Smooth muscle cell (in vitro differentiated cells): Measurements from ENCODE around the gene DGKE. TPM values are rescaled to one million over a fixed set of nuclear protein-coding genes. Genes with fewer than 3 reads are reported as not detected.

ENCODE experiments used
- DNase-seq: peaks from one replicate; lab custom pipeline; 2025; ENCODE audit not compliant: unreplicated experiment; lab: John Stamatoyannopoulos, UW
- H2AFZ ChIP-seq: fragments of 200-600 bp; sonication (generic); 2 replicates; pipeline ENCODE4 v1.6.0; 2016; ENCODE audit warnings: antibody characterized with exemption, low read depth, mild to moderate bottlenecking
- H3F3A ChIP-seq: fragments of 200-600 bp; sonication (generic); 2 replicates; pipeline ENCODE4 v1.6.0; 2017; ENCODE audit warnings: antibody characterized with exemption, low read depth
- H3K27ac ChIP-seq: fragments of 200-600 bp; sonication (generic); 2 replicates; pipeline ENCODE4 v1.5.1; 2016; ENCODE audit warnings: low read depth, mild to moderate bottlenecking
- H3K27me3 ChIP-seq: fragments of 200-600 bp; sonication (generic); 2 replicates; pipeline ENCODE4 v1.6.1; 2016; ENCODE audit warnings: low read depth, mild to moderate bottlenecking
- H3K36me3 ChIP-seq: fragments of 200-600 bp; sonication (generic); 2 replicates; pipeline ENCODE4 v1.5.1; 2016; ENCODE audit warnings: low read depth
- H3K4me1 ChIP-seq: fragments of 200-600 bp; sonication (generic); 2 replicates; pipeline ENCODE4 v1.5.1; 2016; ENCODE audit warnings: low read depth
- H3K4me2 ChIP-seq: fragments of 200-600 bp; sonication (generic); 2 replicates; pipeline ENCODE4 v1.6.0; 2016; ENCODE audit warnings: mild to moderate bottlenecking
- H3K4me3 ChIP-seq: fragments of 200-600 bp; sonication (generic); 2 replicates; pipeline ENCODE4 v1.5.1; 2016; ENCODE audit warnings: mild to moderate bottlenecking
- H3K79me2 ChIP-seq: fragments of 200-600 bp; sonication (generic); 2 replicates; pipeline ENCODE4 v1.6.0; 2016; ENCODE audit warnings: low read depth, mild to moderate bottlenecking
- H3K9ac ChIP-seq: fragments of 200-600 bp; sonication (generic); 2 replicates; pipeline ENCODE4 v1.6.0; 2016; ENCODE audit warnings: low read depth
- H3K9me3 ChIP-seq: fragments of 200-600 bp; sonication (generic); replicated peaks from 2 replicates; pipeline ENCODE4 v1.5.1; 2016; ENCODE audit warnings: low read depth
- H4K20me1 ChIP-seq: fragments of 200-600 bp; sonication (generic); 2 replicates; pipeline ENCODE4 v1.6.0; 2016; ENCODE audit warnings: low read depth
- WGBS: methylation state at CpG from one replicate; pipeline ENCODE4 v1.1.7; 2016; ENCODE audit warnings: low lambda C conversion rate; 5-methylcytosine and 5-hydroxymethylcytosine counted together
- polyA plus RNA-seq: library from polyadenylated mRNA; unstranded; fragments of >200 nt; fragmentation: Nextera tagmentation; extraction: Ambion mirVana; gene quantifications from 2 replicates; pipeline ENCODE4 v1.2.1, GENCODE V29; 2016
- total RNA-seq: library from RNA; depleted of rRNA; stranded (reverse); fragments of >200 nt; gene quantifications from 2 replicates; pipeline ENCODE4 v1.2.3, GENCODE V29; 2014
- TF ChIP-seq, protein P1 (sequence below): fragments of 200-600 bp; sonication (generic); IDR thresholded peaks from 2 replicates; pipeline ENCODE4 v1.5.1; 2017; ENCODE audit warnings: borderline replicate concordance, mild to moderate bottlenecking, antibody characterized with exemption; ENCODE audit not compliant: insufficient read depth, poor library complexity, severe bottlenecking

Gene DGKE
- total and polyA plus RNA-seq, 2 experiments from 2014 or later = 1.2 to 5.9 TPM

DNA sequence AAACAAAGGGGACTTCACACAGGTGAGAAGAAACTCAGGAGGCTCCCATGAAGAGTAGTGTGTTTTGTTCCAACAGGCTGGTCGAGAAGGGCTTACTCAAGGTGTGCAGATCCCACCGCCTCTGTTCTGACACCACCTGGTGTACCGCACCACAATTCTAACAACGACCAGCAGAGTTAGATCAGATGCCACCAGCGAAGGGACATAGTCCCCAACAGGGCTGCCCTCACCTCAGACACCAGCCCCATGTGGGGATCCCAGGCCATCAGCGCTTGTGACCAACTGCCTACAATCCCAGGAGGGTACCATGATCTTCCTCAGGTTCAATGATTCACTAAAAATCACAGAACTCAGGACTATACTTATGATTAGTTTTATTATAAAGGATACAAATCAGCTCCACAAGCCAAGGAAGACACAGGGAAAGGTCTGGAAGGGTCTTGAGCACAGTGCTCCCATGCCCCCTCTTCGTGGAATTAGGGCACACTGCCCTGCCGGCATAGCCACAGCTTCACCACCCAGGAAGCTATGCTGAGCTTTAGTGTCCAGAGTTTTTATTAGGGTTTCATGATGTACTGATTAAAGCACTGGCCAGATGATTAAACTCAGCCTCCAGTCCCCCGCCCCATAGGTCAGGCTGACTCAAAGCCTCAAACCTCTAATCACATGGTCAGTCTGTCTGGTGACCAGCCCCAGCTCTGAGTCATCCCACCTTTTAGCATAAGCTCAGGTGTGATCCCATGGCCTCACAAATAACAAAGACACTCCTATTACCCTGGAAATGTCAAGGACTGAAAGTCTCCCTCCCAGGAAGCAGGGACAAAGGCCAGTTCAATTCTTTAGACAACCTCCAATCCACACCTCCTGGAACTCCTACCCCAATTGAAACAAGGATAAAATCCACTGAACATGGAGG, 53.9 kb downstream of the DGKE start:
- Histone ChIP-seq H3K4me3 (no peak overlapping the region), H3K79me2 (no peaks in the 10 kb centered on the region), H3K9ac (no peak overlapping the region), H3F3A (no peaks in the 10 kb centered on the region), H3K4me1 (no peaks in the 10 kb centered on the region), H3K27me3 (no peaks in the 10 kb centered on the region), H3K27ac (no peak overlapping the region), H3K36me3 (no peaks in the 10 kb centered on the region), H3K4me2 (no peak overlapping the region), H3K9me3 (no peaks in the 10 kb centered on the region), H2AFZ (no peak overlapping the region), H4K20me1 (no peaks in the 10 kb centered on the region)
- TF ChIP-seq, protein P1, sequence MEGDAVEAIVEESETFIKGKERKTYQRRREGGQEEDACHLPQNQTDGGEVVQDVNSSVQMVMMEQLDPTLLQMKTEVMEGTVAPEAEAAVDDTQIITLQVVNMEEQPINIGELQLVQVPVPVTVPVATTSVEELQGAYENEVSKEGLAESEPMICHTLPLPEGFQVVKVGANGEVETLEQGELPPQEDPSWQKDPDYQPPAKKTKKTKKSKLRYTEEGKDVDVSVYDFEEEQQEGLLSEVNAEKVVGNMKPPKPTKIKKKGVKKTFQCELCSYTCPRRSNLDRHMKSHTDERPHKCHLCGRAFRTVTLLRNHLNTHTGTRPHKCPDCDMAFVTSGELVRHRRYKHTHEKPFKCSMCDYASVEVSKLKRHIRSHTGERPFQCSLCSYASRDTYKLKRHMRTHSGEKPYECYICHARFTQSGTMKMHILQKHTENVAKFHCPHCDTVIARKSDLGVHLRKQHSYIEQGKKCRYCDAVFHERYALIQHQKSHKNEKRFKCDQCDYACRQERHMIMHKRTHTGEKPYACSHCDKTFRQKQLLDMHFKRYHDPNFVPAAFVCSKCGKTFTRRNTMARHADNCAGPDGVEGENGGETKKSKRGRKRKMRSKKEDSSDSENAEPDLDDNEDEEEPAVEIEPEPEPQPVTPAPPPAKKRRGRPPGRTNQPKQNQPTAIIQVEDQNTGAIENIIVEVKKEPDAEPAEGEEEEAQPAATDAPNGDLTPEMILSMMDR = no peak
- no peak for DNase-seq
- 93% methylated on average over 9 of the region's 9 CpGs for WGBS

DNA sequence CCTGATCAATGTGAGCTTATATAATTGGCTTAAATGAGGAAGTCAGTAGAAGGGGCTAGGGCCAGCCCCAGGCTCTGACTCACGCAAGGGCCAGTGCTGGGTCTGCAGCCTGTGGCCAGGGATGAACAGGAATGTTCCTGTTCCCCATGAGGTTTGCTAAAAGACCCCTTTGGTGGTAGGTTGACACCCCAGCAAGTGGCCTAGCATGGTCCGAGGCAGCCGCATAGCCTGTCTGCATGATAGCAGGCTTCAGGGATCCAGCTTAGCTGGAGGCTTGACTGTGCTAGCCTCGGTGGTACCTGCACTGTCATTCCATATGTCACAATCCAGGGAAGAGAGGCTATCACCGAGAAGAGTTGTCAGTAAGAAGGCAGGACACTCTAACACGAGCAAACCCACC, 56.4 kb downstream of the DGKE start:
- H3K79me2 ChIP-seq = no peaks in the 10 kb centered on the region
- no peak overlapping the region for H3K27ac ChIP-seq
- H2AFZ ChIP-seq = no peak overlapping the region
- H3K27me3 ChIP-seq = no peaks in the 10 kb centered on the region
- H3K4me2 ChIP-seq = no peak overlapping the region
- TF ChIP-seq, protein P1 = no peak
- no peak overlapping the region for H3K9ac ChIP-seq
- H4K20me1 ChIP-seq = no peaks in the 10 kb centered on the region
- H3K36me3 ChIP-seq = no peaks in the 10 kb centered on the region
- H3K9me3 ChIP-seq = no peaks in the 10 kb centered on the region
- H3K4me3 ChIP-seq = no peak overlapping the region
- 93% methylated on average over 6 of the region's 6 CpGs for WGBS
- H3F3A ChIP-seq = no peaks in the 10 kb centered on the region
- DNase-seq = no peak
- no peaks in the 10 kb centered on the region for H3K4me1 ChIP-seq

DNA sequence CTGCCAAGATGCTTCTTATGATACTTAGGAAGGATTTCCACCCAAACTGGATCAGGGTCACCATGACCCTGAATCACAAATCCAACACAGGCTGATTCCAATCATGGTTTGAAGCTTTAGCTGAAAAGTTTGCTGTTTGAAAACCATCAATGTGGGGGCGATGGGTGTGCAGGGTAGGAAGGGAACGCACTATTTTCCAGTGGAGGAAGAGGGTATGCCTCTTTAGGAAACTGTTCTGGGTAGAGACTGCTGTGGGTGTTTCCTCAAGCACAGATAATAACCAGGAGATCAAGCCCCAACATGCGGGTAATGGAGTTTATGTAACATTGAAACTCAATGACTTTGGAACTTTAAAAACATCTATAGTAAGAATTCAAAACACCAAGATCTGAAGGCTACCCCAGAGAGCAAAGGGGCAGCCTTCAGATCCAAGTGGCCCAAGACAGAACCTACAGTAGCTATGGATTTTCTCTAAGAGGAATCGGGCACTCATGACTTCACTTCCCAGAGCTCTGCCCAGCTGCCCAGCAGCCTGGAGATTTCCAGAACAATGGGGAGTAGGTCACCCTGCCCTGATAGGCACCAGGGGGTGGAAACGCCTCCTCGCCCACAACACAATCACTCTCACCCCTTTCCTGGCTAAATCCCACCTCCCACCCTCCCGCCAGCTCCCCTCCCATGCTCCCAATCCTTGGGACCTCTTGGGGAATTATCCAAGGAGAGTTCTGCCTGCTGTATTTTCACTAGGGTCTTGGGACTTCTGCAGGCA, 57.1 kb downstream of the DGKE start:
- H3K4me3 ChIP-seq = no peak overlapping the region
- H3K9me3 ChIP-seq = no peaks in the 10 kb centered on the region
- WGBS = over 99% methylated on average over 7 of the region's 7 CpGs
- no peaks in the 10 kb centered on the region for H3K36me3 ChIP-seq
- H3K4me2 ChIP-seq = no peak overlapping the region
- H2AFZ ChIP-seq = no peak overlapping the region
- H4K20me1 ChIP-seq = no peaks in the 10 kb centered on the region
- no peak overlapping the region for H3K27ac ChIP-seq
- H3K9ac ChIP-seq = no peak overlapping the region
- H3F3A ChIP-seq = no peaks in the 10 kb centered on the region
- no peak for DNase-seq
- H3K4me1 ChIP-seq = no peaks in the 10 kb centered on the region
- H3K79me2 ChIP-seq = no peaks in the 10 kb centered on the region
- H3K27me3 ChIP-seq = no peaks in the 10 kb centered on the region
- TF ChIP-seq, protein P1 = no peak
